GM19455 (cell line): Measurements from ENCODE around the gene PEX11A.
"Not testable (repeated sequence)": the region's sequence is repeated elsewhere in the genome, so short reads cannot be mapped to it uniquely, and the experiment has no call there.

Experiments
- ATAC-seq: cut with Tn5 transposase; IDR thresholded peaks from one replicate; pipeline ENCODE4 v1.9.1; 2021; ENCODE audit not compliant: unreplicated experiment

The PEX11A gene, protein sequence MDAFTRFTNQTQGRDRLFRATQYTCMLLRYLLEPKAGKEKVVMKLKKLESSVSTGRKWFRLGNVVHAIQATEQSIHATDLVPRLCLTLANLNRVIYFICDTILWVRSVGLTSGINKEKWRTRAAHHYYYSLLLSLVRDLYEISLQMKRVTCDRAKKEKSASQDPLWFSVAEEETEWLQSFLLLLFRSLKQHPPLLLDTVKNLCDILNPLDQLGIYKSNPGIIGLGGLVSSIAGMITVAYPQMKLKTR

DNA sequence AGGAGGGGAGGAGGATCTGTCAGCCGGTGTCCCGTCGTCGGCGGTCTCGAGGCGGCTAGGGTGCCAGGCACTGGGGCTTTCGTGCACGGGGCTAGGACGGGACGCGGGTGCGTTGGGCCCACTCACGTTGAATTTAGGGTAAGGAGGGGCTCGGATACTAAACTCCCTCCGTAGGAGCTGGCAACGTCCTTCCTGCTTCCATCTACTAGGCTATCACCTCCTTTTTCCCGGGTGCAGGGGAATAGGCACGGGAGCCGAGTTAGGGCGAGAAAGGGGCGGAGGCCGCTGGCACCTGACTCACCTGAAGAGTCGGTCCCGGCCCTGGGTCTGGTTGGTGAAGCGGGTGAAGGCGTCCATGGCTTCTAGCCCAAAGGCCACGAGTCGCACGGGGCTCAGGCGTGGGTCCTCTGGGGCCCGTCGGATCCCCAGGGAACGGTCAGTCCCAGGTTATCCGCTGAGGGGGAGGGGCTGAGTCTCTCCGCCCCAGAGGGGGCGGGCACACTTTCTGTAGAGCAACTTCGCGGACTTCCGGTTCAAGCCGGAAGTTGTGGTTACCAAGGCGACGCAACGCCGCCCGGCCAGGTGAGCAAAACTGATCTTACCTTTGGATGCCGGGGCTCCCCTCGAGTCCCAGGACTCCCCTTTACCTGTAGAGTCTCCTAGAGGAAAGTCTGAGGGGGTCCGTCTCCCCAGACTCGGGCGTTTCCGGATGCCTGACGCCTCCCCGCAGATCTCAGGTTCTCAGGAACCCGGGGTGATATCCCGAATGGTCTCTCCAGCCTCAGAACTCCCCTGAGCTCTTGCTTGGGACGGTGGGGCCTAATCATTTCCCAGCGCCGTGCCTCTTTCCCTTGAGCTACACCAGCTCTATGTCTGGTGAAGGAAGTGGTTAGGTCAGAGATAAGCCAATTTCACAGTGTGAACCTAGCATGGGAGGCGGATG, at the start of gene PEX11A, which contains the start of gene WDR93:
TSS of gene PEX11A (minus strand) at position 479 of the 943 bp plus-strand sequence. CDS start at position 357, 122 bp downstream.
TSS of gene WDR93 (plus strand) at position 536 of the 943 bp plus-strand sequence. CDS start 10,936 bp downstream, outside the sequence.
- ATAC-seq = peak; percentile 95

DNA sequence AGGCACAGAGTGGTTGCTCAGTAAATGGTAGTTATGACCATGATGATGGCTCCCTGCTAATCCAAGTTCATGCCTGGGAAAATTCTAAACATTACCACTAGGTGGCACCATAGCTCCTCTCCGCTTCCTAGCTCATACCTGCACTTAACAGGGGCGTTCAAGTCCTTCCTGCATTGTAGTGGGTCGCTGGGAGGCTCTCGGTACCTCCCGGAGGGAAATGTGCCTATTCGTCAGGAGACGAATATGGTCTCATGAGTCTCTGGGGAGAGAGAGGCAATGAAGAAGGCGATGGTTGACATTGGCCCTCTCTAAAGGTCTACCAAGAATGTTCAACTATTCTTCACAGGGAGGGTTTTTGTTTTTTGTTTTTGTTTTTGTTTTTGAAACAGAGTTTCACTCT, 49.6 kb upstream of the PEX11A start:
- ATAC-seq = no peak

DNA sequence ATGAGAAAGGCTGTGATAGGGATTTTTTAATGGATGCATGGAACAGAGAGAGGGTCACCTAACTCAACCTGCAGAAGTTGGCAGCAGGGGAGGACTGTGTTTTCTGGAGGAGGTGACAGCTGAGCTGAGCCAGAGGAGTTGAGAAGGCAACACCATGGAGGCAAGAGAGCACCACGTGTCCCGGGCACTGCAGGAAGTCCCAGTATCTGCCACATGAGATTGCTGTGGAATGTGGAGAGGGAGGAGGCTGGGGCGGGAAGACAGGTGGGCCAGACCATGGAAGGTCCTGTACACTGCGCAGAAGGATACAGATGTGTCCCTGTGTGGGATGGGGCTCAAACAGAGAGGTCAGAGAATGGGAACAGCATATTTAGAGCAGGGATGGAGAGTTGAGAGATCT, 45.2 kb upstream of the PEX11A start:
- no peak for ATAC-seq

DNA sequence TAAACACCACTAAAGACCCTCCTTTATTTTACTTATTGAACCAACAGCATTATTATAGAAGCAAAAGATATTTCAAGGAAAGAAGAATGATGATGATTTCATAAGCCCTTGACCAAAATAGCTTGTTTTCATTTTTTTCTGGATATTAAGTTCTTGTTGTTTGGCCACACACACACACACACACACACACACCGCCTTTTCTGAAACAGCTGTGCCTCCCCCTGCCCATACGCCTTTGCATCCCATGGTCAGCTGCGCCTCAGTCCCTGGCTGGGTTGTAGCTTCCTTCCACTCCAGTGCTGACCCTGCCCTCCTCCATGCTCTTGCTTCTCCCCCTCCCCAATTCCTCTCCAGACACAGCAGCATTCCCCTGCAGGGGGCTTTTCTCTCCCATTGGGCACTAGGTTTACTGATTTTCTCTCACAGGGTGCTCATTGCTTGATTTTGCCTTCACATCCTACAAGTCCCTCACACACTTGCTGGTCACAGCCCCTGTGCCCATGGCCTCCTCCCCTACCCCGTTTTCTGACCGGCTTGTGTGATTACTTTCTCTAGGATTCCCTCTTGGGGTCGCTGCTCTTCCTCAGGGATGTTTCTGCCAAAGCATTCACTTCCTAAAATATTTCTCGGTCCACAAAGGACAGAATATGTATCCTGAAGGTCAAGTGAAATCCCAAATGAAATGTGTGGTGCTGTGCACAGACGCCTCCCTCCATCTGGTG, 42.1 kb upstream of the PEX11A start:
- no peak for ATAC-seq

DNA sequence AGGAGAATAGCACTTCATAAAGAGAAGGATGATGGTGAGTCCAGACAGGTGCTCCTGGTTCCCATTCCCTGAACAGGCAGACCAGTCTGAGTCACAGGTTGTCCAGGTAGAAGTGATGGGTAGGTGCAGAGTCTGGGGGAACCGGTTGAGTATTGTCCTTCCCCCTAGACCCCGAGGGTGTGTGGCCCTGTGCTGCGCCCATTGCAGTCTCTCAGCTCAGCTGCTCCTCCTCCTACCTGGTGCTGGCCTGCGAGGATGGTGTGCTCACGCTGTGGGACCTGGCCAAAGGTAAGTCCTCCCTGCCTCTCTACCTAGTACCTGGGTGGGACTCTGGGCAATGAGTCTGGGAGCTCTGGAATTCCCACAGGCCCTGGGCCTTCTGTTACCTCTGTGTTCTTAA, 40.7 kb upstream of the PEX11A start:
- ATAC-seq = no peak

DNA sequence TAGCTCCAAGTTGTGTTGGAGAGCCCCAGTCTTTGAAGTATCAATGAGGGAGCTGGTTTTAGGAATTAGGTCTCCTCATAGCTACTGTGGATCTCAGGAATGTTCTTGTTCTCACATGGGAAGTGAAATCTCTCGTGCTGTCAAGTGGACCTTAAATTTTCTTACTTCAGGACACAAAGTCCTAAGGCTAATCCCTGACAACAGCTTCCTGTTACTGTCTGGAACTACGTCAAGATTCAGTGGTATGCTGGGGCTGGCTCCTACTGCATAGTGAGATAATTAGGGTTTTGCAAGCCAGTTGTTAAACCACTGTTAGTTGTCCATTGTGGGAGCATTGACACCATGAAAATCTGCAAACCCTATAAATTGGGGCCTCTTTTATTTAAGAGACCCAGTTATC, 37.7 kb upstream of the PEX11A start:
- ATAC-seq = no peak

DNA sequence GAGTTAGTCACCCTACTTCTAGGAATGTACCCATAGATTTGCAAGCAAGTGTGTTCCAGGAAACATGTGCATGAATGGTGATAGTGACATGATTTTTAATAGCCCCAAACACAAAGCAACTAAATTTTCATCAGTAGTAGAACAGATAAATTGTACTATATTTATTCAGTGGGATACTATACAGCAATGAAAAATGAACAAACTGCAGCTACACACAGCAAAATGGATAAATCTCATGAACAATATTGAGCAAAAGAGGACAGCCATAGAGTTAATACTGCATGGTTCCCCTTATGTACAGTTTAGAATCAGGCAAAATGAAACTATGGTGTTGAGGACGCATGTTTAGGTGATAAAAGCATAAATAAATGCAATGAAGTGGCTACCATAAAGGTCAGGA, 34.5 kb upstream of the PEX11A start:
- ATAC-seq = no peak

DNA sequence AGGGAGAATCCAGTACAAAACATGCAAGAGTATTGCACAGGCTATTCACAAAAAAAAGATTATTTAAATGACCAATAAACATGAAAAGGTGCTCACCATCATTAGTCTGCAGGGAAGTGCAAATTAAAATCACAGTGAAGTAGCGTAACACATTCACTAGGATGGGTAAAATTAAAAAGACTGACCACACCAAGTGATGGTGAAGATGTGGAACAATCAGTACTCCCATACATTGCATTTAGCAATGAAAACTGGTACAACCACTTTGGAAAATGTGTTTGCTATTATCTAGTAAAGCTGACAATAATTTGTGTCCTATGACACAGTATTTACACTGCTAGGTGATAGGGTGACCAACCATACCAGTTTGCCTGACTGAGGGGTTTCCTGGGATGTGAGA, 34.1 kb upstream of the PEX11A start:
- ATAC-seq = no peak

DNA sequence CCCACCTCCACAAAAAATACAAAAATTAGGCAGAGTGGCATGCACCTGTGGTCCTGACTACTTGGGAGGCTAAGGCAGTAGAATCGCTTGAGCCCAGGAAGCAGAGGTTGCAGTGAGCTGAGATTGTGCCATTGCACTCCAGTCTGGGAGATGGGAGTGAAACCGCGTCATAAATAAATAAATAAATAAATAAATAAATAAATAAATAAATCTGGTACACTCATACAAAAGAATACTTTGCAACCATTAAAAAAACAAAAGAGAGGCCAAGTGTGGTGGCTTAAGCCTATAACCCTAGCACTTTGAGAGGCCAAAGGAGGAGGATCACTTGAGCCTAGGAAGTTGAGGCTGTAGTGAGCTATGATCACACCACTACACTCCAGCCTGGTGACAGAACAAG, 32.5 kb upstream of the PEX11A start:
- no peak for ATAC-seq

DNA sequence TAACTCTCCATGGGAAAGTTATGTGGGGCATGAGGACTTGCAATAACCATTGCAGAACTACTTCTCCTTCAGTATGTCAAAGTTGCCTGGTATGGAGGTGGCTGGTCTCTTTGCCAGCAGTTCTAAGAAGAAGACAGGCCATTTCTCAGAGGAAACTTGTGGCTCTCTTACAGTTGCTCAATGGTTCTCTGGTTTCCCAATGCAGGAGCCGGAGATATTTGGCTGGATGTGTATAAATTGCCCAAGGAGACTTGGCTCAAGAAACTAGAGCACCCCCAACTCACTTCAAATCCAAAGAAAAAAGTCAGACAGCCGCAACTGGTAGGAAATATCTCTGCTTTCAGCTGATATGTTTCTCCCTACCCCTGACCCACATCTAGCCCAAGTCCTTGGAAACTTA, 24.2 kb upstream of the PEX11A start:
- no peak for ATAC-seq

DNA sequence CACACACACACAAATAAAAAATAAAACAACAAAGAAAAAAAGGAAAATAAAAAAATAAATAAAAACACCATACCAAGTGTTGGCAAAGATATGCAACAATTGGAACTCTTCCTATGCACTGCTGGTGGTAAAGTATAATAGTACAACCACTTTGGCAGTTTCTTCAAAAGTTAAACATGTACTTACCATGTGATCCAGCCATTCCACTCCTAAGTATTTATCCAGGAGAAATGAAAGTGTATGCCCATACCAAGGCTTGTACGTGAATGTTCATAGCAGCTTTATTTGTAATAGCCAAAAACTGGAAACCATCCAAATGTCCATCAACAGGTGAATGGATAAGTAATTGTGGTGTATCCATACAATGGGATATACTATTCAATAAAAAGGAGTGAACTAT, 17.0 kb upstream of the PEX11A start:
- ATAC-seq = no peak

DNA sequence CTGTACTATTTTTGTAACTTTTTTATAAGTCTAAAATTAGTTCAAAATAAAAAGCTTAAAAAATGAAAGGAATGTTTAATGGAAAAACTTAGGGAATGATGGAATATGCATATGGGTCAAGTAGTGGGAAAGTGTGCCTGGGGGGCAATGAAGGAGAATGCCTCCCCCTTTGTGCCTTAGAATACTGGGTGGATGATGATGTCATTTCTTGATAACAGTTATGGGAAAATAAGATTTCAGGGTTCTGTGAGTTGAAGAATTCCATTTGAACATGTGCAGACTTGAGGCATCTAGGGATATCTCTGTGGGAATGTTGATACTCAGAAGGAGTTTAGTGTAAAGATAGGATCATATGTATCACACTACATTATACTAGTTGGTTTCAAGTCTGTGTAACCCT, 13.9 kb upstream of the PEX11A start:
- no peak for ATAC-seq

DNA sequence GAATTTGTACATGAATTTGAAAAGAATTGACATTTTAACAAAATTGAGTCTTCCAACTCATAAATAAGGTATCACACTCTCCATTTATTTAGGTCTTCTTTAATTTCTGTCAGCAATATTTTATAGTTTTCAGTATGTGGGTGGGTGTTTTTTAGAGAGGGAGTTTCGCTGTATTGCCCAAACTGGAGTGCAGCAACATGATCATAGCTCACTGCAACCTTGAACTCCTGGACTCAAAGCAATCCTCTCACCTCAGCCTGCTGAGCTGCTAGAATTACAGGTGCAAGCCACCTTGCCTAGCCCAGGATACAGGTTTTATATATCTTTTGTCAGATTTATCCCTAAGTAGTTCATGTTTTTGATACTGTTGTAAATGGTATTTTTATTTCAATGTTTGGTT, 4.6 kb upstream of the PEX11A start:
- ATAC-seq = no peak

DNA sequence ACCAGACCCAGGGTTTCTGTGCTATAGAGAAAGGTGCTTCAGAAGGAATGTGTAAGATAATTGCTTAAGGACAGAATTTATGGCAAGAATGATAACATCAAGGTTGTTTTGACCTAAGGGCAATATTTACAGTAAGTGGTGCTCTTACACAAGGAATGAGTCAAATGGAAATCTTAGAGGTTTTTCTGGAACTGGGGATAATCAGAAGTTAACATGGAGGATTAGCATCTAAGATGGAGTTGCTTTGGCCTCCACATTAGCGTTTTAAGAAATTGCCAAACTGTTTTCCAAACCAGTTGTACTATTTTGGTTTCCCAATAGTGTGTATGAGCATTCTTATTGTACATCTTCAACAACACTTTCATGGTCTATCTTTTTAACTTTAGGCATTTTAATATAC, 3.1 kb upstream of the PEX11A start:
- ATAC-seq = no peak

DNA sequence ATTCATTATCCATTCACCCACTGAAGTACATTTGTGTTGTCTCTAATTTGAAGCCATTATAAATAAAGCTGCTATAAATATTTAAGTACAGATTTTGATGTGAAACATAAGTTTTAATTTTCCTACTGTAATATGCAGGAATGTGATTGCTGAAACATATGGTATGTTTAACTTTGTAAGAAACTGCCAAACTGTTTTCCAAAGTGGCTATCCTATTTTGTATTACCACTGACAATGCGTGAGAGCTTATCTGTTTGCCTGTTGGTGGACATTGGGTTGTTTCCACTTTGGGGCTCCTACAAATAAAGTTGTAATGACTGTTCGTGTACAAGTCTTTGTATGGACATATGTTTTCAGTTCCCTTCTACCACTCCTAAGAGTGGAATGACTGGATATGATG, 2.5 kb upstream of the PEX11A start:
- no peak for ATAC-seq

DNA sequence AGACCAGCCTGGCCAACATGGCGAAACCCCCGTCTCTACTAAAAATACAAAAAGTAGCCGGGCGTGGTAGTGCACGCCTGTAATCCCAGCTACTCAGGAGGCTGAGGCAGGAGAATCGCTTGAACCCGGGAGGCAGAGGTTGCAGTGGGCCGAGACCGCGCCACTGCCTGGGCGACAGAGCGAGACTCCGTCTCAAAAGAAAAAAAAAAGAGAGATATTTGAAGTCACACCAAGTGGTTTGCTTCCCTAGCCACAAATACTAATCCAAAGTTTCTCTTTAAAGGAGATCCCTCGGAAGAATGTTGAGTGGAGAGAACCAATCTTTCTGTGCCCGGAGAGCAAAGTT, 651 bp downstream of the PEX11A start:
- ATAC-seq = not testable (repeated sequence)

DNA sequence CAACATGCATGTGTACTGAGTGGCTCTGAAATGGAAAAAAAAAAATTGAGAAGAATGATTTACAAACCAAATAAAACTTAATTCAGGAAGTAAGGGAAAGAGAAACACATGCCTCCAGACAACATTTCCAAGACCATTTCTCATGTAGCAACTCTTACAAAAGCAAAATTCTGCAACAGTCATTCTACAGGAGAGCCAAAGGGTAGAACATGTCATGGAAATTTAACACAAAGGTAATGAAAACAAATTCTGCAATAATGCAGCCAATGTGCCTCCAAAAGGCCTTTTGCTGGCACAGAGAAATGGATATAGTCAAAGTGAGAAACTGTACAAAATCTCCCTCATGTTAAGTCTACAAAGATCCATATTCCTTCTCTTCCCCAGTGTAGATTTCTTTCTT, 4.0 kb downstream of the PEX11A start:
- no peak for ATAC-seq

DNA sequence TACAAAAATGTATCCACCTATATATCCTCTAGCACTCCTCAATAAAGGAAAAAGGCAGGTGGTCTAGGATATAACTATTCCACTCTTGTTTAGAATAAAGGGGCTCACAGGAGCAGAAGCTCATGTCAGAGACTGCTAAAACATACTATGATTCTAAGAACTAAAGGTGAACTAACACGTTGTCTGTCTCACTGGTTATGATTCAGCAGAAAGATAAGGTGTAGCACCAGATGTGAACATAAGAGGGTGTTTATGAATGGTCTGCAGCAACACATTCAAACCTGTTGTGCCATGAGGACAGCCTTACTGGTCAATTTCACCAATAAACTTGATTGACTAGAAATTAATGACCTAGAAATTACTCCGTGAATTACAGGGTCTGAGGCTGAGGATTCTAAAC, 4.6 kb downstream of the PEX11A start:
- no peak for ATAC-seq

DNA sequence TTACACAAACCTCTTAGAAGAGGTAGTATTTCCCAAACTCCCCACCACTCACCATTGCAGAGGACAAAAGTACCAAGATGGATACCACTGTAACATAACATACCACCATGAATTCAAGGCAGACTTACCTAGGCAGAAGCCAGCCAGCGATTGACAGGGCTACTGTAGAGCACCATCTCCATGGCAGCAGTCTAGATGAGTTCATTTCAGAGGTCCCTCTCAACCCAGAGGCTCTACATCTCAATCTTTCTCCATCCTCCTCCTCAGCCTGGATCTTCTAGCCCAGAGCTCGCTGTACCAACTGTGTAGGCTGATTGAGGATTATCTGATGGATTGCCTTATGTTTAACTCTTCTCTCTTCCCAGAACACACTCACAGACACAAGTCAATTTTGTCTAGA, 9.4 kb downstream of the PEX11A start:
- ATAC-seq = no peak

DNA sequence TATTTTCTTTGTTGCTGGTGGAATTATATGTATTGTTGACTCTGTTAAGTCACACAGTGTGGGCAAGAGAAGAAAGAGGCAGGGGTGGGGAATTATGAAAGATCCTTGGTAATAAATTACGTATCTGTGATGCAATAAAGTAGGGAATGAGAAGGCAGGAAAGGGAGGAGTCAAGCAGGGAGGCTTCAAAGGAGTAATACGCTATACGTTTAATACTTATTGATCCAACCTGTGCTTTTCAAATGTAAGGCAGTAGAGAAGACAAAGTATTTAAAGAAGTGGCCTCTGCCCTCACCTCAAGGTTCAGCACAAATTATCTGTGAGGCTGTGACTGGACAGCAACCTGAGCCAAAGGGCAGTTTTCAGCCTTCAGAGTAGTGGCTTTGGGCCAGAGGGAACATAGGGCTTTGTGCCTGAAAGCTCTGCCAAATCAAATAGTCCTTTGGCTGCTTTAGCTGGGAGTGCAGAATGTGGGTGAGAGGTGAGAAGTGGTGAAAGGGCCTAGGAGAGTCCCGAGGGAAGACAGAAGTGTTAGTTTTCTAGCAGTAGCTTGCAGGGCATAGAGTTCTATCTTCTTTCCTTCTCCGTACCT, 10.2 kb downstream of the PEX11A start:
- no peak for ATAC-seq

DNA sequence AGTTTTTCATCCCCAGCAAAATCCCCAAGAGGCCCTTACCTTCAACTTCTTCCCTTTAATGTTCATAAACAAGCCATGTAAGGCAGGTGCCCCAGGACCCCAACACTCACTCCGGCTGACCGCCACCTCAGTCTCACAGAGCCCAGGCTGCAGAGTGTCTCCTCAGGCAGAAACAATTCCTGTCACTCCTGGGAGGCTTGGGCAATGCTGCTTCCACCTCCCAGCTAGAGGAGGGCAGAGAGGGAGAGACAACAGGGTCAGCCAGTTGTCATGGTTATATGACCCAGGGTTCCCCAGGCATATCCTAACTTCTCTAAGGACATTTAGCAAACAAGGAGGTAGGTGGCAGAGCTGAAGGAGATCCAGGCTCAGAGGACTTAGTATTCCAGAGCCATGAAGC, 11.3 kb downstream of the PEX11A start, which contains the start of gene PLIN1:
TSS of gene PLIN1 (minus strand) at position 156 of the 400 bp plus-strand sequence. CDS start 1,878 bp downstream, outside the sequence.
- ATAC-seq = no peak
